GM12878 (cell line): ENCODE data around the gene CKMT2. TPM values are rescaled to one million over a fixed set of nuclear protein-coding genes. Genes with fewer than 3 reads are reported as not detected.

Source experiments
- ATAC-seq: fragments of 200-7000 bp; cut with Tn5 transposase; 3 replicates; pipeline ENCODE4 v1.9.1; 2020; ENCODE audit warnings: mild to moderate bottlenecking, moderate library complexity
- BruUV-seq: library from RNA; stranded (reverse); fragments of 400-500 nt; replicated peaks from 2 replicates; lab custom pipeline; 2021; lab: Mats Ljungman, UMichigan
- CTCF ChIA-PET: fragments of 300-600 bp; sonication (Branson Sonifier 250); formaldehyde crosslinking; extraction: SDS; loops from one replicate; lab custom pipeline; 2021; ENCODE audit warnings: inconsistent platforms; lab: Yijun Ruan, JAX
- POLR2A ChIA-PET: fragments of 350-600 bp; formaldehyde crosslinking; extraction: SDS; loops from one replicate; lab custom pipeline; 2021; ENCODE audit warnings: inconsistent platforms; lab: Charles Lee
- RAD21 ChIA-PET: fragments of 300-600 bp; sonication (Branson Sonifier 250); formaldehyde crosslinking; loops from one replicate; lab custom pipeline; 2023; ENCODE audit warnings: antibody characterized with exemption; ENCODE audit not compliant: unreplicated experiment; lab: Charles Lee
- SMC1A ChIA-PET: fragments of 300-600 bp; sonication (Branson Sonifier 250); formaldehyde crosslinking; loops from one replicate; lab custom pipeline; 2023; ENCODE audit not compliant: unreplicated experiment, uncharacterized antibody; lab: Charles Lee
- DNase-seq: peaks from one replicate; pipeline ENCODE4 v3.0.0-alpha.2; 2011; ENCODE audit warnings: low read depth, low spot score
- FAIRE-seq: peaks from 3 replicates; lab custom pipeline; 2011; peaks lifted over from hg19 to GRCh38; lab: Jason Lieb, UNC
- H2AFZ ChIP-seq: 2 replicates; pipeline ENCODE4 v1.6.0; 2011; ENCODE audit warnings: low read depth, low read length, control low read depth; ENCODE audit not compliant: control insufficient read depth
- H3K27ac ChIP-seq: 2 replicates; pipeline ENCODE4 v1.5.1; 2011; ENCODE audit warnings: control low read depth; ENCODE audit not compliant: control insufficient read depth, insufficient read depth
- H3K27me3 ChIP-seq, 2 experiments: replicated peaks in 1 of 2; 2 replicates each; pipeline versions ENCODE4 v1.6.0 to v1.6.1; 2011; ENCODE audit warnings: low read length in 1 of 2; ENCODE audit not compliant: control insufficient read depth in 2 of 2, insufficient read depth in 2 of 2
- H3K36me3 ChIP-seq, 2 experiments: 2 replicates each; pipeline ENCODE4 v1.5.1; 2011; ENCODE audit warnings: low read length in 1 of 2; ENCODE audit not compliant: control insufficient read depth in 2 of 2, insufficient read depth in 2 of 2
- H3K4me1 ChIP-seq: 2 replicates; pipeline ENCODE4 v1.6.1; 2011; ENCODE audit warnings: mild to moderate bottlenecking, low read length, moderate library complexity, mixed read lengths; ENCODE audit not compliant: control insufficient read depth, insufficient read depth
- H3K4me2 ChIP-seq: 2 replicates; pipeline ENCODE4 v1.6.0; 2011; ENCODE audit warnings: control low read depth; ENCODE audit not compliant: control insufficient read depth, insufficient read depth
- H3K4me3 ChIP-seq: fragments of 200-600 bp; sonication (generic); 2 replicates; pipeline ENCODE4 v1.5.1; 2016
- H3K79me2 ChIP-seq: 2 replicates; pipeline ENCODE4 v1.6.0; 2011; ENCODE audit warnings: low read length; ENCODE audit not compliant: control insufficient read depth, insufficient read depth
- H3K9ac ChIP-seq: 2 replicates; pipeline ENCODE4 v1.8.0; 2011; ENCODE audit warnings: low read length, control low read depth, mixed read lengths; ENCODE audit not compliant: control insufficient read depth, insufficient read depth
- H3K9me3 ChIP-seq: replicated peaks from 3 replicates; pipeline ENCODE4 v1.5.1; 2011; ENCODE audit warnings: mild to moderate bottlenecking, low read length; ENCODE audit not compliant: control insufficient read depth, insufficient read depth
- H4K20me1 ChIP-seq: 2 replicates; pipeline ENCODE4 v1.6.0; 2011; ENCODE audit not compliant: control insufficient read depth, insufficient read depth
- CBX5 ChIP-seq: sonication (generic); IDR thresholded peaks from 2 replicates; pipeline ENCODE4 v1.6.1; 2016; ENCODE audit warnings: low read depth, moderate library complexity, mild to moderate bottlenecking, inconsistent platforms
- ESRRA ChIP-seq: IDR thresholded peaks from 2 replicates; pipeline ENCODE4 v1.6.1; 2012; ENCODE audit warnings: mild to moderate bottlenecking, low read length, improper control_type of control experiment
- HDAC6 ChIP-seq: fragments of 200-600 bp; sonication (generic); IDR thresholded peaks from one replicate; pipeline ENCODE4 v1.8.0; 2017; ENCODE audit warnings: antibody characterized with exemption; ENCODE audit not compliant: unreplicated experiment
- MYC ChIP-seq: IDR thresholded peaks from 2 replicates; pipeline ENCODE4 v1.6.1; 2011; ENCODE audit warnings: mild to moderate bottlenecking, low read length, moderate library complexity, inconsistent platforms; ENCODE audit not compliant: insufficient read depth, insufficient replicate concordance, insufficient read length, severe bottlenecking
- SMAD1 ChIP-seq: fragments of 450-650 bp; IDR thresholded peaks from 2 replicates; pipeline ENCODE4 v1.6.1; 2018; ENCODE audit warnings: mild to moderate bottlenecking, low read depth; ENCODE audit not compliant: partially characterized antibody
- SMAD5 ChIP-seq: IDR thresholded peaks from 2 replicates; pipeline ENCODE4 v1.6.1; 2016; ENCODE audit warnings: antibody characterized with exemption, low read depth
- TCF12 ChIP-seq: IDR thresholded peaks from 2 replicates; pipeline ENCODE4 v1.6.1; 2011; ENCODE audit warnings: low read depth, mild to moderate bottlenecking, low read length
- ZNF217 ChIP-seq: fragments of 450-650 bp; IDR thresholded peaks from 2 replicates; pipeline ENCODE4 v1.6.1; 2017; ENCODE audit warnings: antibody characterized with exemption, mild to moderate bottlenecking
- WGBS: methylation state at CpG from one replicate; pipeline ENCODE4 v1.1.6; 2016; ENCODE audit warnings: low lambda C conversion rate; ENCODE audit not compliant: insufficient replicate concordance, insufficient coverage; ENCODE audit errors: missing lambda C conversion rate; 5-methylcytosine and 5-hydroxymethylcytosine counted together
- in situ Hi-C: fragments of 300-500 bp; cut with MboI; formaldehyde crosslinking; loops from 9 replicates; pipeline ENCODE4 v1.14.3; 2018; ENCODE audit warnings: mixed read lengths
- intact Hi-C: fragments of 100-400 bp; cut with micrococcal nuclease; formaldehyde crosslinking; loops from one replicate; pipeline ENCODE4 v1.14.2; 2022; ENCODE audit not compliant: unreplicated experiment
- polyA plus RNA-seq, 11 experiments: library from polyadenylated mRNA; depleted of rRNA in 4 of 11; unstranded in 6 of 11; stranded (reverse) in 5 of 11; fragments of >200 nt; fragmentation: Nextera tagmentation in 4 of 11; fragmentation: Illumina TruSeq in 1 of 11; extraction: Ambion mirVana in 4 of 11; extraction: Trizol in 1 of 11; gene quantifications; 1 replicate in 1 of 11; 2 replicates in 10 of 11; pipeline versions ENCODE4 v1.2.1 to v1.2.3, GENCODE V29; 2011 to 2016; ENCODE audit warnings: inconsistent platforms in 2 of 11, missing spikeins in 2 of 11, low read depth in 1 of 11
- total RNA-seq, 4 experiments: library from RNA; depleted of rRNA in 3 of 4; stranded (reverse); fragments of >200 nt in 3 of 4; fragmentation: Illumina TruSeq in 1 of 4; extraction: Trizol in 1 of 4; gene quantifications; 2 replicates each; pipeline versions ENCODE4 v1.2.1 to v1.2.3, GENCODE V29; 2013 to 2021
- TF ChIP-seq, protein P1 (sequence below): IDR thresholded peaks from 2 replicates; pipeline ENCODE4 v1.6.1; 2011; ENCODE audit warnings: mild to moderate bottlenecking, low read depth, low read length, moderate library complexity; ENCODE audit not compliant: insufficient replicate concordance
- TF ChIP-seq, protein P2 (sequence below): IDR thresholded peaks from 2 replicates; pipeline ENCODE4 v1.6.1; 2012; ENCODE audit warnings: low read depth, low read length, improper control_type of control experiment
- TF ChIP-seq, protein P3 (sequence below): fragments of 150-350 bp; IDR thresholded peaks from 2 replicates; pipeline ENCODE4 v1.6.1; 2016; ENCODE audit warnings: low read depth, low read length
- TF ChIP-seq, protein P4 (sequence below): fragments of 450-650 bp; IDR thresholded peaks from 2 replicates; pipeline ENCODE4 v1.6.1; 2017; ENCODE audit warnings: mild to moderate bottlenecking

CKMT2 gene
- total and polyA plus RNA-seq, 10 of the 15 experiments (the other 5 are each of a cell fraction or from before 2014, with no cell fraction given), result 0.70 to 1.2 TPM; not detected in 8

DNA sequence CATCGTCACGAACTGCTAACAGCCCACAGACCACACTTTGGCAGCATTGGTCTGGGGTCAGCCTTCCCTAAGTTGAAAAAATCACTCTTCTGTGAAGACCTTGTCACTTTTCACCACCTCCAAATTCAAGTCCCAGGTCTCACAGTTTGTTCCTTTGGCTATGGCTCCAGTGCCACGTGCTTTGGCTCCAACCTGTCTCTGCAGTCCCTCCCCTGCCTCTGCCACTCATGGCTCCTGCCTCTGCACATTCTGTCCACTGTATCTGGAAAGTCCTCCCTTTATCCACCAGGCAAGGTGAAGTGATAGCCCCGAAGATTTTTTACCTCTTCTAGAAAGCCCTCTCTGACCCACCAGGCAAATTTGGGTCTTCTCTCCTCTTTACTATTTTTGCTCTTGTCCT lies 5.3 kb downstream of the CKMT2 start:
- no peak for FAIRE-seq
- CTCF ChIA-PET, result interaction anchor here (0.6 to 0.8 kb wide), 2 partner anchors 13 to 54 kb away, joined by 3 read pairs; no protein-coding TSS in a partner anchor
- POLR2A ChIA-PET, result interaction anchor here (0.7 kb wide), 1 partner anchor 31 kb away, joined by 3 read pairs; no protein-coding TSS in a partner anchor

DNA sequence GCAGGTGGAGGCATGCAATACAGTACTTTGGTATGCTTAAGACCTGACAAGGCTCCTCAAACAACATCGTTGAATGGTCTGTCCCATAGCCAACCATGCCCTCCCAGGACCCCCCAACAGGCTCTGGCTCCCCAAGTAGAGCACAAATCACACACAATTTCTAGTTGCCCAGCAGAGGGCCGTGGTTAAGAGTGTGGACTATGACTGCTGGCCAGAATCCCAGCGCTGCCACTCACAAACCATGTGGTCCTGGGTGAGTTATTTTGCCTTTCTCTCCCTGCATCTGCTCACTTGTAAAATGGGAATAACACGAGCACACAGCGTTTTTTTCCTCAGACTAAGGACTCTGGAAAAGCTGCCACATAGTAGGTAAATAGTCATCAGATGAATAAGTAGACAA lies 6.5 kb downstream of the CKMT2 start:
- H3K4me1 ChIP-seq, result peaks cover 3% of the 10 kb centered on the region; the same call in 1 of the 2 replicates
- RAD21 ChIA-PET, result no interaction called here
- H3K79me2 ChIP-seq, result no peaks in the 10 kb centered on the region
- intact Hi-C loops (no loop called here), in situ Hi-C loops (no loop called here)
- no peaks in the 10 kb centered on the region for H3K27me3 ChIP-seq
- BruUV-seq, result no TSS peak
- H3K4me3 ChIP-seq, result no peak overlapping the region
- 76% methylated on average over 5 of the region's 5 CpGs for WGBS
- no peaks in the 10 kb centered on the region for H3K9me3 ChIP-seq
- H3K36me3 ChIP-seq, result no peaks in the 10 kb centered on the region
- H3K27ac ChIP-seq, result no peak overlapping the region
- H3K9ac ChIP-seq, result no peak overlapping the region
- FAIRE-seq (no peak), DNase-seq (no peak), ATAC-seq (no peak)
- no peak overlapping the region for H2AFZ ChIP-seq
- SMC1A ChIA-PET, result no interaction called here
- no peak overlapping the region for H3K4me2 ChIP-seq
- POLR2A ChIA-PET, result no interaction called here
- no peaks in the 10 kb centered on the region for H4K20me1 ChIP-seq
- CTCF ChIA-PET, result no interaction called here
- TF ChIP-seq, protein P1, sequence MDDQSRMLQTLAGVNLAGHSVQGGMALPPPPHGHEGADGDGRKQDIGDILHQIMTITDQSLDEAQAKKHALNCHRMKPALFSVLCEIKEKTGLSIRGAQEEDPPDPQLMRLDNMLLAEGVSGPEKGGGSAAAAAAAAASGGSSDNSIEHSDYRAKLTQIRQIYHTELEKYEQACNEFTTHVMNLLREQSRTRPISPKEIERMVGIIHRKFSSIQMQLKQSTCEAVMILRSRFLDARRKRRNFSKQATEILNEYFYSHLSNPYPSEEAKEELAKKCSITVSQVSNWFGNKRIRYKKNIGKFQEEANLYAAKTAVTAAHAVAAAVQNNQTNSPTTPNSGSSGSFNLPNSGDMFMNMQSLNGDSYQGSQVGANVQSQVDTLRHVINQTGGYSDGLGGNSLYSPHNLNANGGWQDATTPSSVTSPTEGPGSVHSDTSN, result no peak
- TF ChIP-seq TCF12 (no peak), MYC (no peak), ZNF217 (no peak)
- TF ChIP-seq, protein P2, sequence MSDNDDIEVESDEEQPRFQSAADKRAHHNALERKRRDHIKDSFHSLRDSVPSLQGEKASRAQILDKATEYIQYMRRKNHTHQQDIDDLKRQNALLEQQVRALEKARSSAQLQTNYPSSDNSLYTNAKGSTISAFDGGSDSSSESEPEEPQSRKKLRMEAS, result no peak
- TF ChIP-seq, protein P3, sequence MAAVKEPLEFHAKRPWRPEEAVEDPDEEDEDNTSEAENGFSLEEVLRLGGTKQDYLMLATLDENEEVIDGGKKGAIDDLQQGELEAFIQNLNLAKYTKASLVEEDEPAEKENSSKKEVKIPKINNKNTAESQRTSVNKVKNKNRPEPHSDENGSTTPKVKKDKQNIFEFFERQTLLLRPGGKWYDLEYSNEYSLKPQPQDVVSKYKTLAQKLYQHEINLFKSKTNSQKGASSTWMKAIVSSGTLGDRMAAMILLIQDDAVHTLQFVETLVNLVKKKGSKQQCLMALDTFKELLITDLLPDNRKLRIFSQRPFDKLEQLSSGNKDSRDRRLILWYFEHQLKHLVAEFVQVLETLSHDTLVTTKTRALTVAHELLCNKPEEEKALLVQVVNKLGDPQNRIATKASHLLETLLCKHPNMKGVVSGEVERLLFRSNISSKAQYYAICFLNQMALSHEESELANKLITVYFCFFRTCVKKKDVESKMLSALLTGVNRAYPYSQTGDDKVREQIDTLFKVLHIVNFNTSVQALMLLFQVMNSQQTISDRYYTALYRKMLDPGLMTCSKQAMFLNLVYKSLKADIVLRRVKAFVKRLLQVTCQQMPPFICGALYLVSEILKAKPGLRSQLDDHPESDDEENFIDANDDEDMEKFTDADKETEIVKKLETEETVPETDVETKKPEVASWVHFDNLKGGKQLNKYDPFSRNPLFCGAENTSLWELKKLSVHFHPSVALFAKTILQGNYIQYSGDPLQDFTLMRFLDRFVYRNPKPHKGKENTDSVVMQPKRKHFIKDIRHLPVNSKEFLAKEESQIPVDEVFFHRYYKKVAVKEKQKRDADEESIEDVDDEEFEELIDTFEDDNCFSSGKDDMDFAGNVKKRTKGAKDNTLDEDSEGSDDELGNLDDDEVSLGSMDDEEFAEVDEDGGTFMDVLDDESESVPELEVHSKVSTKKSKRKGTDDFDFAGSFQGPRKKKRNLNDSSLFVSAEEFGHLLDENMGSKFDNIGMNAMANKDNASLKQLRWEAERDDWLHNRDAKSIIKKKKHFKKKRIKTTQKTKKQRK, result no peak

More for the DNA sequence above, 5.3 kb downstream of the CKMT2 start:
- no peak overlapping the region for H2AFZ ChIP-seq
- DNase-seq, result no peak
- H3K79me2 ChIP-seq, result no peaks in the 10 kb centered on the region
- no peak overlapping the region for H3K4me3 ChIP-seq
- no peak for ATAC-seq
- intact Hi-C loops (no loop called here), in situ Hi-C loops (no loop called here)
- H3K27me3 ChIP-seq, result no peaks in the 10 kb centered on the region
- peaks cover 3% of the 10 kb centered on the region; the same call in 1 of the 2 replicates for H3K4me1 ChIP-seq
- no peak overlapping the region for H3K4me2 ChIP-seq
- WGBS, result 93% methylated on average over 4 of the region's 4 CpGs
- no peaks in the 10 kb centered on the region for H3K36me3 ChIP-seq
- H3K9me3 ChIP-seq, result no peaks in the 10 kb centered on the region
- ChIA-PET RAD21 (no interaction called here), SMC1A (no interaction called here)
- no peaks in the 10 kb centered on the region for H4K20me1 ChIP-seq
- no peak overlapping the region for H3K9ac ChIP-seq
- BruUV-seq, result no TSS peak
- no peak overlapping the region for H3K27ac ChIP-seq
- TF ChIP-seq SMAD1 (no peak), SMAD5 (no peak), CBX5 (no peak), HDAC6 (no peak), ESRRA (no peak)
- TF ChIP-seq, protein P4, sequence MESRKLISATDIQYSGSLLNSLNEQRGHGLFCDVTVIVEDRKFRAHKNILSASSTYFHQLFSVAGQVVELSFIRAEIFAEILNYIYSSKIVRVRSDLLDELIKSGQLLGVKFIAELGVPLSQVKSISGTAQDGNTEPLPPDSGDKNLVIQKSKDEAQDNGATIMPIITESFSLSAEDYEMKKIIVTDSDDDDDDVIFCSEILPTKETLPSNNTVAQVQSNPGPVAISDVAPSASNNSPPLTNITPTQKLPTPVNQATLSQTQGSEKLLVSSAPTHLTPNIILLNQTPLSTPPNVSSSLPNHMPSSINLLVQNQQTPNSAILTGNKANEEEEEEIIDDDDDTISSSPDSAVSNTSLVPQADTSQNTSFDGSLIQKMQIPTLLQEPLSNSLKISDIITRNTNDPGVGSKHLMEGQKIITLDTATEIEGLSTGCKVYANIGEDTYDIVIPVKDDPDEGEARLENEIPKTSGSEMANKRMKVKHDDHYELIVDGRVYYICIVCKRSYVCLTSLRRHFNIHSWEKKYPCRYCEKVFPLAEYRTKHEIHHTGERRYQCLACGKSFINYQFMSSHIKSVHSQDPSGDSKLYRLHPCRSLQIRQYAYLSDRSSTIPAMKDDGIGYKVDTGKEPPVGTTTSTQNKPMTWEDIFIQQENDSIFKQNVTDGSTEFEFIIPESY, result no peak
- TF ChIP-seq, all 136 proteins: peak for 0
